CD14-positive monocyte (primary cell): ENCODE results near the gene STK39. TPM values are rescaled to one million over a fixed set of nuclear protein-coding genes. Genes with fewer than 3 reads are reported as not detected.

ENCODE experiments used
- DNase-seq, 3 donors: peaks; one replicate each; pipeline ENCODE4 v3.0.0-alpha.2; 2011 to 2022
- H2AFZ ChIP-seq: 2 replicates; pipeline ENCODE4 v1.6.0; 2012; ENCODE audit warnings: mild to moderate bottlenecking, low read depth, low read length, inconsistent platforms; ENCODE audit not compliant: insufficient read depth, poor library complexity, severe bottlenecking
- H3K27ac ChIP-seq, 2 donors: 1 replicate in 1 of 2; 2 replicates in 1 of 2; pipeline ENCODE4 v1.5.1; 2012 to 2013; ENCODE audit warnings: low read length in 2 of 2, control low read depth in 1 of 2, inconsistent platforms in 1 of 2, low read depth in 1 of 2, mild to moderate bottlenecking in 1 of 2
- H3K27me3 ChIP-seq, 2 donors: one replicate each; pipeline versions ENCODE4 v1.6.0 to v1.6.1; 2011 to 2013; ENCODE audit warnings: low read length in 2 of 2; ENCODE audit not compliant: control insufficient read depth in 2 of 2, insufficient read depth in 2 of 2
- H3K36me3 ChIP-seq, 2 donors: replicated peaks in 1 of 2; 1 replicate in 1 of 2; 2 replicates in 1 of 2; pipeline versions ENCODE4 v1.5.1 to v1.6.1; 2012 to 2013; ENCODE audit warnings: low read length in 2 of 2, control low read depth in 1 of 2, inconsistent platforms in 1 of 2, mild to moderate bottlenecking in 1 of 2; ENCODE audit not compliant: insufficient read depth in 2 of 2, control insufficient read depth in 1 of 2
- H3K4me1 ChIP-seq, 2 donors: 1 replicate in 1 of 2; 2 replicates in 1 of 2; pipeline versions ENCODE4 v1.5.1 to v1.6.1; 2012 to 2013; ENCODE audit warnings: low read length in 2 of 2, control low read depth in 1 of 2, inconsistent platforms in 1 of 2, mild to moderate bottlenecking in 1 of 2, moderate library complexity in 1 of 2; ENCODE audit not compliant: insufficient read depth in 2 of 2, control insufficient read depth in 1 of 2
- H3K4me2 ChIP-seq: replicated peaks from 2 replicates; pipeline ENCODE3; 2012; ENCODE audit warnings: low read length, moderate library complexity, mild to moderate bottlenecking; ENCODE audit not compliant: poor library complexity, severe bottlenecking; ENCODE audit errors: extremely low read depth
- H3K4me3 ChIP-seq, 3 experiments: fragments of 200-600 bp in 1 of 3; sonication (generic) in 1 of 3; replicated peaks in 1 of 3; 1 replicate in 2 of 3; 2 replicates in 1 of 3; pipeline ENCODE4 v1.5.1; 2011 to 2013; ENCODE audit warnings: low read length in 3 of 3, mild to moderate bottlenecking in 3 of 3, control low read depth in 2 of 3, low read depth in 2 of 3, inconsistent platforms in 1 of 3, moderate library complexity in 1 of 3
- H3K79me2 ChIP-seq: 2 replicates; pipeline ENCODE4 v1.6.0; 2012; ENCODE audit warnings: mild to moderate bottlenecking, control low read depth, inconsistent platforms, low read length, moderate library complexity; ENCODE audit not compliant: insufficient read depth
- H3K9ac ChIP-seq: 2 replicates; pipeline ENCODE4 v1.6.0; 2017; ENCODE audit warnings: low read length, mild to moderate bottlenecking; ENCODE audit not compliant: insufficient read depth, poor library complexity, severe bottlenecking
- H3K9me3 ChIP-seq, 2 donors: replicated peaks in 1 of 2; 1 replicate in 1 of 2; 2 replicates in 1 of 2; pipeline versions ENCODE4 v1.5.1 to v1.6.1; 2012 to 2013; ENCODE audit warnings: low read length in 2 of 2, control low read depth in 1 of 2; ENCODE audit not compliant: control insufficient read depth in 1 of 2, insufficient read depth in 1 of 2
- H4K20me1 ChIP-seq: 2 replicates; pipeline ENCODE4 v1.6.0; 2012; ENCODE audit warnings: mild to moderate bottlenecking, low read length, control low read depth, moderate library complexity; ENCODE audit not compliant: insufficient read depth
- H3K27ac Mint-ChIP-seq, 7 donors: one replicate each; pipeline ENCODE4 v1.8.0; 2020; ENCODE audit warnings: mild to moderate bottlenecking in 7 of 7, mixed read lengths in 7 of 7, moderate library complexity in 6 of 7, inconsistent platforms in 2 of 7
- H3K27me3 Mint-ChIP-seq, 3 donors: one replicate each; pipeline ENCODE4 v1.8.0; 2021 to 2022; ENCODE audit warnings: low read depth in 3 of 3, mild to moderate bottlenecking in 3 of 3, mixed read lengths in 3 of 3, moderate library complexity in 3 of 3, inconsistent platforms in 1 of 3
- H3K36me3 Mint-ChIP-seq, 2 donors: one replicate each; pipeline ENCODE4 v1.8.0; 2020; ENCODE audit warnings: mixed read lengths in 2 of 2, inconsistent platforms in 1 of 2, mild to moderate bottlenecking in 1 of 2
- H3K4me1 Mint-ChIP-seq: one replicate; pipeline ENCODE4 v1.8.0; 2020; ENCODE audit warnings: mild to moderate bottlenecking, mixed read lengths
- H3K4me3 Mint-ChIP-seq, 2 donors: one replicate each; pipeline ENCODE4 v1.8.0; 2020; ENCODE audit warnings: mild to moderate bottlenecking in 2 of 2, mixed read lengths in 2 of 2, moderate library complexity in 1 of 2
- H3K9me3 Mint-ChIP-seq, 7 donors: one replicate each; pipeline ENCODE4 v1.8.0; 2020 to 2022; ENCODE audit warnings: mixed read lengths in 7 of 7, mild to moderate bottlenecking in 6 of 7, moderate library complexity in 6 of 7, inconsistent platforms in 2 of 7
- WGBS: methylation state at CpG from one replicate; pipeline ENCODE4 v1.1.5; 2013; ENCODE audit warnings: missing lambda C conversion rate; ENCODE audit not compliant: insufficient coverage; 5-methylcytosine and 5-hydroxymethylcytosine counted together
- intact Hi-C, 2 donors: fragments of 100-400 bp; cut with micrococcal nuclease; formaldehyde crosslinking; loops; one replicate each; pipeline versions ENCODE4 v1.15.0 to v1.15.1; 2023
- polyA plus RNA-seq, 3 donors: library from polyadenylated mRNA; depleted of rRNA in 1 of 3; unstranded in 2 of 3; stranded (reverse) in 1 of 3; fragments of 300-500 nt in 2 of 3; fragments of >200 nt in 1 of 3; fragmentation: Illumina TruSeq in 2 of 3; gene quantifications; 1 replicate in 2 of 3; 2 replicates in 1 of 3; pipeline ENCODE4 v1.2.3, GENCODE V29; 2012 to 2021
- TF ChIP-seq, protein P1 (sequence below): fragments of 200-600 bp; IDR thresholded peaks from one replicate; pipeline ENCODE4 v1.8.0; 2022; ENCODE audit warnings: antibody characterized with exemption, mild to moderate bottlenecking

Gene STK39
- polyA plus RNA-seq, 3 donors, result 1.2 to 2.7 (median 2.6) TPM

DNA sequence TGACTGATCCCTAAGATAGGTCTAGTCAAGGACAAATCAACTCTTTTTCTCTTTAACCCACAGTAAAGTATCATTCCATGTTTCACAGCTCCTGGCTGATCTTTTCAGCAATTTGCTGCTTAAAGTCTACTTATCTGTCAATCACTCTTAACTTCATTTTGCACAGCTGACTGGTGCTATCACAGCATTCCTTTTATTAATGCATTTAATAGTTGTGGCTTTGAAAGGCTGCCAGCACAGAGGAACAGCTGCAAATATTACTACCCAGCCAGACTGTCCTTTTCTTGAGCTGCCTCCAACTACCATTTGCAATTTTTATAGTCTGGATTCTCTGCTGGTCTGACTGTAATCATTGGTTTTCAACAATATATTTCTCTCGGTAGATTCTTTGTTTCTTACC lies 303.5 kb downstream of the STK39 start:
- no peaks in the 10 kb centered on the region for H3K27me3 ChIP-seq
- Mint-ChIP-seq H3K4me1 (peaks cover 15% of the 10 kb centered on the region), H3K27ac (no peak overlapping the region), H3K36me3 (no peaks in the 10 kb centered on the region), H3K27me3 (peaks cover 0 to 8% (median 5%) of the 10 kb centered on the region in 3 donors), H3K4me3 (no peak overlapping the region), H3K9me3 (peaks cover 0 to 7% (median 0%) of the 10 kb centered on the region in 7 donors)
- no peak for DNase-seq
- no peaks in the 10 kb centered on the region for H4K20me1 ChIP-seq
- TF ChIP-seq, protein P1, sequence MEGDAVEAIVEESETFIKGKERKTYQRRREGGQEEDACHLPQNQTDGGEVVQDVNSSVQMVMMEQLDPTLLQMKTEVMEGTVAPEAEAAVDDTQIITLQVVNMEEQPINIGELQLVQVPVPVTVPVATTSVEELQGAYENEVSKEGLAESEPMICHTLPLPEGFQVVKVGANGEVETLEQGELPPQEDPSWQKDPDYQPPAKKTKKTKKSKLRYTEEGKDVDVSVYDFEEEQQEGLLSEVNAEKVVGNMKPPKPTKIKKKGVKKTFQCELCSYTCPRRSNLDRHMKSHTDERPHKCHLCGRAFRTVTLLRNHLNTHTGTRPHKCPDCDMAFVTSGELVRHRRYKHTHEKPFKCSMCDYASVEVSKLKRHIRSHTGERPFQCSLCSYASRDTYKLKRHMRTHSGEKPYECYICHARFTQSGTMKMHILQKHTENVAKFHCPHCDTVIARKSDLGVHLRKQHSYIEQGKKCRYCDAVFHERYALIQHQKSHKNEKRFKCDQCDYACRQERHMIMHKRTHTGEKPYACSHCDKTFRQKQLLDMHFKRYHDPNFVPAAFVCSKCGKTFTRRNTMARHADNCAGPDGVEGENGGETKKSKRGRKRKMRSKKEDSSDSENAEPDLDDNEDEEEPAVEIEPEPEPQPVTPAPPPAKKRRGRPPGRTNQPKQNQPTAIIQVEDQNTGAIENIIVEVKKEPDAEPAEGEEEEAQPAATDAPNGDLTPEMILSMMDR, result no peak
- no peaks in the 10 kb centered on the region for H3K9me3 ChIP-seq
- intact Hi-C loops, result no loop called here
- no CpG with 5 or more reads among the region's 1 CpG for WGBS
- no peak overlapping the region for H3K4me3 ChIP-seq
- H2AFZ ChIP-seq, result no peak overlapping the region
- H3K36me3 ChIP-seq, result no peaks in the 10 kb centered on the region
- H3K4me2 ChIP-seq, result no peak overlapping the region
- H3K9ac ChIP-seq, result no peak overlapping the region
- no peak overlapping the region for H3K27ac ChIP-seq
- H3K79me2 ChIP-seq, result no peaks in the 10 kb centered on the region
- peaks cover 7 to 11% of the 10 kb centered on the region in 2 donors for H3K4me1 ChIP-seq

DNA sequence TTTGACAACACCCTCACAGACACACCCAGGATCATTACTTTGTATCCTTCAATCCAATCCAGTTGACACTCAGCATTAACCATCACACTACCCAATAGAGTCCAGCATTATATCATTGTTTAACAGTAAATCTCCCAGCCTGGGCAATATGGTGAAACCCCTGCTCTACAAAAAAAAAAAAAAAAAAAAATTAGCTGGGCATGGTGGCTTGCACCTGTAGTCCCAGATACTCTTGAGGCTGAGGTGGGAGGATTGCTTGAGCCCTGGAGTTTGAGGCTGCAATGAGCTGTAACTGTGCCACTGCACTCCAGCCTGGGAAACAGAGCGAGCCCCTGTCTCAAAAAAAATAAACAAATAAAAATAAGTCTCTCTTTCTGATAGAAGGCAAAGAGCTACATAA lies 304.0 kb downstream of the STK39 start:
- intact Hi-C loops, result no loop called here
- no peaks in the 10 kb centered on the region for H3K9me3 ChIP-seq
- H3K27ac ChIP-seq, result no peak overlapping the region
- H3K9me3 Mint-ChIP-seq, result peaks cover 0 to 7% (median 0%) of the 10 kb centered on the region in 7 donors
- H3K4me3 Mint-ChIP-seq, result no peak overlapping the region
- H3K9ac ChIP-seq, result no peak overlapping the region
- H3K27ac Mint-ChIP-seq, result no peak overlapping the region
- no peaks in the 10 kb centered on the region for H3K36me3 ChIP-seq
- H2AFZ ChIP-seq, result no peak overlapping the region
- H3K4me3 ChIP-seq, result no peak overlapping the region
- H3K36me3 Mint-ChIP-seq, result no peaks in the 10 kb centered on the region
- peaks cover 0 to 10% (median 5%) of the 10 kb centered on the region in 3 donors for H3K27me3 Mint-ChIP-seq
- TF ChIP-seq, protein P1, result no peak
- no CpG with 5 or more reads among the region's 1 CpG for WGBS
- H3K27me3 ChIP-seq, result no peaks in the 10 kb centered on the region
- H3K4me1 ChIP-seq, result peaks cover 7 to 11% of the 10 kb centered on the region in 2 donors
- peaks cover 15% of the 10 kb centered on the region for H3K4me1 Mint-ChIP-seq
- no peak for DNase-seq
- no peak overlapping the region for H3K4me2 ChIP-seq
- no peaks in the 10 kb centered on the region for H3K79me2 ChIP-seq
- no peaks in the 10 kb centered on the region for H4K20me1 ChIP-seq
